Astrocyte (in vitro differentiated cells and primary cell): ENCODE results near the gene CLCN4. TPM values are rescaled to one million over a fixed set of nuclear protein-coding genes. Genes with fewer than 3 reads are reported as not detected.

ENCODE experiments used
- DNase-seq: peaks from one replicate; pipeline ENCODE4 v3.0.0-alpha.2; 2010; ENCODE audit warnings: low read depth
- FAIRE-seq: peaks from 2 replicates; lab custom pipeline; 2011; peaks lifted over from hg19 to GRCh38; lab: Jason Lieb, UNC
- H2AFZ ChIP-seq: 2 replicates; pipeline ENCODE4 v1.6.0; 2012; ENCODE audit warnings: low read depth, low read length, inconsistent platforms
- H3K27ac ChIP-seq: 2 replicates; pipeline ENCODE4 v1.5.1; 2011; ENCODE audit warnings: low read depth, low read length, inconsistent platforms
- H3K27me3 ChIP-seq: 2 replicates; pipeline ENCODE4 v1.6.0; 2011; ENCODE audit warnings: low read length, inconsistent platforms; ENCODE audit not compliant: insufficient read depth
- H3K36me3 ChIP-seq: 2 replicates; pipeline ENCODE4 v1.5.1; 2011; ENCODE audit warnings: low read length, inconsistent platforms; ENCODE audit not compliant: insufficient read depth
- H3K4me1 ChIP-seq: 2 replicates; pipeline ENCODE4 v1.5.1; 2011; ENCODE audit warnings: low read length, inconsistent platforms; ENCODE audit not compliant: insufficient read depth
- H3K4me2 ChIP-seq: 2 replicates; pipeline ENCODE4 v1.6.0; 2012; ENCODE audit warnings: low read length, inconsistent platforms
- H3K4me3 ChIP-seq: 2 replicates; pipeline ENCODE4 v1.5.1; 2011; ENCODE audit warnings: low read depth, mild to moderate bottlenecking, low read length, inconsistent platforms; ENCODE audit not compliant: insufficient read depth
- H3K79me2 ChIP-seq: 2 replicates; pipeline ENCODE4 v1.6.0; 2012; ENCODE audit warnings: mild to moderate bottlenecking, low read length, inconsistent platforms; ENCODE audit not compliant: insufficient read depth
- H3K9ac ChIP-seq: 2 replicates; pipeline ENCODE4 v1.6.0; 2012; ENCODE audit warnings: mild to moderate bottlenecking, low read length, inconsistent platforms
- H3K9me3 ChIP-seq: 2 replicates; pipeline ENCODE4 v1.5.1; 2012; ENCODE audit warnings: low read depth, mild to moderate bottlenecking, low read length, inconsistent platforms; ENCODE audit not compliant: insufficient read depth
- H4K20me1 ChIP-seq: 2 replicates; pipeline ENCODE4 v1.6.0; 2012; ENCODE audit warnings: low read length, inconsistent platforms; ENCODE audit not compliant: insufficient read depth
- H3K27ac Mint-ChIP-seq: one replicate; pipeline ENCODE4 v1.8.0; 2021; ENCODE audit warnings: mild to moderate bottlenecking, mixed read lengths; ENCODE audit not compliant: unreplicated experiment
- H3K27me3 Mint-ChIP-seq: one replicate; pipeline ENCODE4 v1.8.0; 2021; ENCODE audit warnings: low read depth, mixed read lengths; ENCODE audit not compliant: unreplicated experiment
- H3K36me3 Mint-ChIP-seq: one replicate; pipeline ENCODE4 v1.8.0; 2021; ENCODE audit warnings: low read depth, mixed read lengths; ENCODE audit not compliant: unreplicated experiment
- H3K4me1 Mint-ChIP-seq: one replicate; pipeline ENCODE4 v1.8.0; 2021; ENCODE audit warnings: low read depth, mixed read lengths; ENCODE audit not compliant: unreplicated experiment
- H3K4me3 Mint-ChIP-seq: one replicate; pipeline ENCODE4 v1.8.0; 2021; ENCODE audit warnings: mild to moderate bottlenecking, moderate library complexity, mixed read lengths; ENCODE audit not compliant: unreplicated experiment
- H3K9me3 Mint-ChIP-seq: one replicate; pipeline ENCODE4 v1.8.0; 2021; ENCODE audit warnings: mild to moderate bottlenecking, mixed read lengths; ENCODE audit not compliant: unreplicated experiment
- EZH2 ChIP-seq: IDR thresholded peaks from 2 replicates; pipeline ENCODE4 v1.6.1; 2012; ENCODE audit warnings: mild to moderate bottlenecking, low read length, inconsistent platforms; ENCODE audit not compliant: insufficient read depth
- total RNA-seq: library from RNA; stranded (reverse); gene quantifications from 2 replicates; pipeline ENCODE4 v1.2.1, GENCODE V29; 2021
- TF ChIP-seq, protein P1 (sequence below): IDR thresholded peaks from 2 replicates; pipeline ENCODE4 v1.5.1; 2011; ENCODE audit warnings: low read depth, mild to moderate bottlenecking, inconsistent platforms, low read length, moderate library complexity; ENCODE audit not compliant: insufficient read depth

CLCN4 gene
- total RNA-seq, 1 donor from 2014 or later, result 7.2 TPM

DNA sequence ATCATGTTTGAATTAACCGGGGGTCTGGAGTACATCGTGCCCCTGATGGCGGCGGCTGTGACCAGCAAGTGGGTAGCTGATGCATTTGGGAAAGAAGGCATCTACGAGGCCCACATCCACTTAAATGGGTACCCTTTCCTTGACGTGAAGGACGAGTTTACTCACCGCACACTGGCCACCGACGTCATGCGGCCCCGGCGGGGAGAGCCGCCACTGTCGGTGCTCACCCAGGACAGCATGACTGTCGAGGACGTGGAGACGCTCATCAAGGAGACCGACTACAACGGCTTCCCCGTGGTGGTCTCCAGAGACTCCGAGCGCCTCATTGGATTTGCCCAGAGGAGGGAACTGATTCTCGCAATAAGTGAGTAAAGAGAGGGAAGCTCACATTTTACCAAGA, 56.9 kb downstream of the CLCN4 start:
- H3K9me3 ChIP-seq, result no peaks in the 10 kb centered on the region
- H3K9me3 Mint-ChIP-seq, result peaks cover 3% of the 10 kb centered on the region
- H3K4me1 Mint-ChIP-seq, result no peaks in the 10 kb centered on the region
- H3K4me2 ChIP-seq, result no peak overlapping the region
- no peak overlapping the region for H3K9ac ChIP-seq
- H3K36me3 ChIP-seq, result no peaks in the 10 kb centered on the region
- no peaks in the 10 kb centered on the region for H3K27me3 ChIP-seq
- TF ChIP-seq, protein P1, sequence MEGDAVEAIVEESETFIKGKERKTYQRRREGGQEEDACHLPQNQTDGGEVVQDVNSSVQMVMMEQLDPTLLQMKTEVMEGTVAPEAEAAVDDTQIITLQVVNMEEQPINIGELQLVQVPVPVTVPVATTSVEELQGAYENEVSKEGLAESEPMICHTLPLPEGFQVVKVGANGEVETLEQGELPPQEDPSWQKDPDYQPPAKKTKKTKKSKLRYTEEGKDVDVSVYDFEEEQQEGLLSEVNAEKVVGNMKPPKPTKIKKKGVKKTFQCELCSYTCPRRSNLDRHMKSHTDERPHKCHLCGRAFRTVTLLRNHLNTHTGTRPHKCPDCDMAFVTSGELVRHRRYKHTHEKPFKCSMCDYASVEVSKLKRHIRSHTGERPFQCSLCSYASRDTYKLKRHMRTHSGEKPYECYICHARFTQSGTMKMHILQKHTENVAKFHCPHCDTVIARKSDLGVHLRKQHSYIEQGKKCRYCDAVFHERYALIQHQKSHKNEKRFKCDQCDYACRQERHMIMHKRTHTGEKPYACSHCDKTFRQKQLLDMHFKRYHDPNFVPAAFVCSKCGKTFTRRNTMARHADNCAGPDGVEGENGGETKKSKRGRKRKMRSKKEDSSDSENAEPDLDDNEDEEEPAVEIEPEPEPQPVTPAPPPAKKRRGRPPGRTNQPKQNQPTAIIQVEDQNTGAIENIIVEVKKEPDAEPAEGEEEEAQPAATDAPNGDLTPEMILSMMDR, result no peak
- TF ChIP-seq EZH2, result no peak
- no peak overlapping the region for H2AFZ ChIP-seq
- no peak overlapping the region for H3K27ac ChIP-seq
- no peak for FAIRE-seq
- DNase-seq, result no peak
- no peak overlapping the region for H3K27ac Mint-ChIP-seq
- no peaks in the 10 kb centered on the region for H3K79me2 ChIP-seq
- no peaks in the 10 kb centered on the region for H3K4me1 ChIP-seq
- H3K36me3 Mint-ChIP-seq, result peaks cover 2% of the 10 kb centered on the region
- no peak overlapping the region for H3K4me3 Mint-ChIP-seq
- H4K20me1 ChIP-seq, result no peaks in the 10 kb centered on the region
- no peak overlapping the region for H3K4me3 ChIP-seq
- H3K27me3 Mint-ChIP-seq, result no peaks in the 10 kb centered on the region

DNA sequence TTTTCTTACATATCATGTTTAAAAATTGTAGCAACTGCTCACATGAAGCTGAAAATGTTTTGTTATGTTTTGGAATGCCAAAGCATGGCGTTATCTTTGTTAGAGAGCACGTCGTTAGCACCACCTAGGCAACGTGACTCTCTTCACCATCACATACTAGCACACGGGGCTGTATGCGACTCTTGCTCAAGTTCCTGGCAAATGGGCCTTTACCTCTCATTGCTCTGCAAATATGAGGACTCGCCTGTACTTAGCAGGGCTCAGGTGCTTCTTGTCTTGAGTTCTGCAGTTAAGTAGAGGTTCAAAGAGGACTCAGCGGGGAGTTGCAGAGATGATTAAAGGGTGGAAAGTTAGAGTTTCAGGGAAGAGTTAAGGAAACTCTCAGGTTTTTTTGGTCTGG, 59.4 kb downstream of the CLCN4 start:
- no peaks in the 10 kb centered on the region for H3K27me3 ChIP-seq
- no peak for TF ChIP-seq EZH2
- TF ChIP-seq, protein P1, result no peak
- H2AFZ ChIP-seq, result no peak overlapping the region
- no peaks in the 10 kb centered on the region for H3K9me3 ChIP-seq
- H3K36me3 ChIP-seq, result no peaks in the 10 kb centered on the region
- Mint-ChIP-seq H3K9me3 (no peaks in the 10 kb centered on the region), H3K27me3 (no peaks in the 10 kb centered on the region), H3K36me3 (peaks cover 5% of the 10 kb centered on the region), H3K4me1 (no peaks in the 10 kb centered on the region), H3K4me3 (no peak overlapping the region), H3K27ac (no peak overlapping the region)
- H3K79me2 ChIP-seq, result no peaks in the 10 kb centered on the region
- DNase-seq (no peak), FAIRE-seq (no peak)
- H3K4me1 ChIP-seq, result no peaks in the 10 kb centered on the region
- no peak overlapping the region for H3K4me2 ChIP-seq
- H3K9ac ChIP-seq, result no peak overlapping the region
- no peak overlapping the region for H3K27ac ChIP-seq
- H4K20me1 ChIP-seq, result no peaks in the 10 kb centered on the region
- H3K4me3 ChIP-seq, result no peak overlapping the region

DNA sequence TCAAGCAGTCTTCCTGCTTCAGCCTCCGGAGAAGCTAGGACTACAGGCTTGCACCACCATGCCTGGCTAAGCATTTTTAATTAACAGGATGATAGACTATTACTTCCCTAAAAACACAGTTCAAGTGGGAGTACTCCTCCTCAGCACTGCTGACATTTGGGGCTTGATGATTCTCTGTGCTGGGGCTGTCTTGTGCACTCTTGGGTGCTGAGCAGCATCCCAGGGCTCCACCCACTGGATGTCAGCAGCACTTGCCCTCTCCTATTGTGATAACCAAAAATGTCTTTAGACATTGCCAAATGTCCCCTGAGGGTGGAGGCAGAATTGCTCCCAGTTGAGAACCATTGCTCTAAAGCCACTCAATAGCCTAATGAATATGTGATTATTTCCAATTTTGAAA, 60.4 kb downstream of the CLCN4 start:
- Mint-ChIP-seq H3K27me3 (no peaks in the 10 kb centered on the region), H3K9me3 (no peaks in the 10 kb centered on the region), H3K4me1 (no peaks in the 10 kb centered on the region), H3K27ac (no peak overlapping the region), H3K36me3 (peaks cover 5% of the 10 kb centered on the region), H3K4me3 (no peak overlapping the region)
- no peaks in the 10 kb centered on the region for H3K79me2 ChIP-seq
- TF ChIP-seq, protein P1, result no peak
- TF ChIP-seq EZH2, result no peak
- no peak overlapping the region for H3K4me3 ChIP-seq
- no peak overlapping the region for H3K9ac ChIP-seq
- no peaks in the 10 kb centered on the region for H3K4me1 ChIP-seq
- DNase-seq (no peak), FAIRE-seq (peak; percentile 50)
- no peaks in the 10 kb centered on the region for H3K9me3 ChIP-seq
- H3K27me3 ChIP-seq, result no peaks in the 10 kb centered on the region
- H2AFZ ChIP-seq, result no peak overlapping the region
- no peaks in the 10 kb centered on the region for H4K20me1 ChIP-seq
- H3K36me3 ChIP-seq, result no peaks in the 10 kb centered on the region
- H3K4me2 ChIP-seq, result no peak overlapping the region
- no peak overlapping the region for H3K27ac ChIP-seq
